Endometrium (tissue), 2 donors: ENCODE results near the gene TSPAN32.
A peak's percentile ranks its signal among the peaks of the same experiment; 100 is the strongest.
"Not testable (repeated sequence)": the region's sequence is repeated elsewhere in the genome, so short reads cannot be mapped to it uniquely, and the experiment has no call there.

ENCODE experiments used
- FAIRE-seq: peaks from 2 replicates; lab custom pipeline; 2012; peaks lifted over from hg19 to GRCh38; lab: Jason Lieb, UNC
- donor health status: control.
- donor health status: control.

The TSPAN32 gene

DNA sequence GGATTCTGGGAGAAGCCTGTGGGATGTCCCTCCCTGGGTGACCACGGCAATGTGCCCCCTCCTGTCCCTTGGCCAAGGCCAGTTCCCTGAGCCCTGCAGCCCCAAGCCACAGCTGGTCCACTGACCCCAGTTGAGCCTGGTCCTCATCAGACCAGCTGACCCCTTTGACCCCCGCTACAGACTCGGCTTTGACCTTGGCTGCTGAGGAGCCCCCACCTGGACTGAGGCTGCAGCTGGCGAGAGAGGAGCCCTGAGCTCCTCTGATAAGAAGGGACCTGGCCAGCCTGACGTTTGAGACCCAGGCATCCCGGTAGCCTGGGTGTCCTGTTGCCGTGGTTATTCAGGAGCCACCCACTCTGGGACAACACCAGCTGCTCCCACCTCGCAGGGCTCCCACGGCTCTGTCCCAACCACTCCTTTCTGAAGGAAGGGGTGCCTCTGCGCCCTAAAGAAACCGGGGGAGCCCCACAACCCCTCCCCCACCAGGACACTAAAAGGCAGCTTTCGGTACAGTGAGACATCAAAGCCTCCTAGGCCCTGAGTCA, 34.4 kb upstream of the TSPAN32 start:
- FAIRE-seq: no peak

DNA sequence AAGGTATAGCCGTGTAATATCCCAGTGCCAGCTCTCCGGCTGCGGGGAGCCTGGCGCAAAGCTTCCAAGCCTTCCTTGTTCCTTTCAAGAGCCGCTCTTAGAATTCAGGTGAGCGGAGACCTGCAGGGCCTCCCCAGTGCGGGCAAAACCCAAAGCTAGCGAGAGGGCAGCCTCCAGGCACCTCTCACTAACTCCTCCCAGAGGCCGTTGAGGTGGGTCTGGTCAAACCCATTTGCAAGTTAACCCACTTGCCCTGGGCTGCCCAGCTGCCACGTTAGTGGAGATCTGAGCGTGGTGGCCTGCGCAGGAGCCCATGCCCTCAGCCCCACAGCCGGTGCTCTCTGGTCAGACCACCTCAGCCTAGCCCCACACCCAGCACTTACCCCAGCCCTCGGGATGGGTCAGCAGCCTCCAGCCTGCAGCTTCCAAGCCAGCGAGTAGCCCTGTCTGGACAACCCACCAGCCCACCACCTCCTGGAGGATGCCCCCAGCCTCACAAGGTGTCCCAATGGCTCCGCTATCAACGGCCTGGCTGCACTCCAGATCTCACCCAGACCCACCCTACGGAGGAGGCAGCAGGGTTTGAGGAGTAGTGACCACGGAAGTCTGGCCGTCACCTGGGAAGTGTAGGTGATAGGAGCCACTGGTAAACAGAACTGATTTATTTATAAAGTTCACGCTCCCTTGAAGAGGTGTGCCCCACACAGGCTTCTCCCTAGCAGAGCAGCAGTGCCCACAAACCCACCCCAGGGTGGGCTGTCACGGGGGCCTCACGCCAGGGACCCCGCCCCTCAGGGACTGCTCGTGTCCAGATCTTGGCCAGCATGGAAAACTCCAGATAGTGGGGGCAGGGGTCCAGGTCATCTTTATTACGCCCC, 33.7 kb upstream of the TSPAN32 start:
- FAIRE-seq: no peak

DNA sequence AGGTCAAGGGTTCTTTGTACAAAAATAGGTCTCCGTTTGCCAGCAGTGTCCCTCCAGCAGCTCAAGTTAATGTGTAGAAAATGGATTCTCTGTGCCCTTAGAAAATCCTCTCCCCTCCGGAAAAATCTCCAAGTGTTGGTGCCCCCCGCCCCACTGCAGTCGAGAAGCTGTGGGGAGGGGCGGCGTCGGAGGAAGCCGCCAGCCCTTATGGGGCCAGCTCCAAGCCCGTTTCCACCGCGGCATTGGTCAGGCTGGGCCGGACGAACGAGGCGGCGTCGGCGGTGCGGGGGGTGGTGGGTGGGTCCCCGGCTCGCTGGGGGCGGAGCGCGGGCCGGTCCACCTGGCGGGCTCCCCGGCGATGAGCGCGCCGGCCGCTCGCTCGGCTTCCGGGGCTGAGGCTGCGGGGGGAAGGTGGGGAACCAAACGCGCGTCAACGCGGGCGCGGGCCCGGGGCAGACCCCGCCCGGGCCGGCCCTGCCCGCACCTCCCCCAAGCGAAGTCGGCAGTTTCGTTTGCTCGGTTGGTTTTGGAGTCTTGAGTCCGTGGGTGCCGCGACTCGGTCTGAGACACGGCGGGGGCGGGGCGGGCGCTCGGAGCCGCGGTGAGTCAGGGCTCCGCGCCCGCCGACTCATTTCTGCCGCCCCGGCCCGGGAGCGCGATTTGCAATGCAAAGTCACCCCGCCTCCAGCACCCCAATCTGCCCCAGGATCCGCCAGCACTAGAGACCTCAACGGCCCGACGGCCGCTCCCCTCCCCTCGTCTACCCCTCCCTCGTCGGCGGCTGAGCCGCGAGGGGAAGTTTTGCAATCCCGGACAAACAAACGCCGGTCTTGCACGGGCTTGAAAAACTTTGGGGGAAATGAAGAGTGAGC, 32.8 kb upstream of the TSPAN32 start:
- FAIRE-seq: no peak

DNA sequence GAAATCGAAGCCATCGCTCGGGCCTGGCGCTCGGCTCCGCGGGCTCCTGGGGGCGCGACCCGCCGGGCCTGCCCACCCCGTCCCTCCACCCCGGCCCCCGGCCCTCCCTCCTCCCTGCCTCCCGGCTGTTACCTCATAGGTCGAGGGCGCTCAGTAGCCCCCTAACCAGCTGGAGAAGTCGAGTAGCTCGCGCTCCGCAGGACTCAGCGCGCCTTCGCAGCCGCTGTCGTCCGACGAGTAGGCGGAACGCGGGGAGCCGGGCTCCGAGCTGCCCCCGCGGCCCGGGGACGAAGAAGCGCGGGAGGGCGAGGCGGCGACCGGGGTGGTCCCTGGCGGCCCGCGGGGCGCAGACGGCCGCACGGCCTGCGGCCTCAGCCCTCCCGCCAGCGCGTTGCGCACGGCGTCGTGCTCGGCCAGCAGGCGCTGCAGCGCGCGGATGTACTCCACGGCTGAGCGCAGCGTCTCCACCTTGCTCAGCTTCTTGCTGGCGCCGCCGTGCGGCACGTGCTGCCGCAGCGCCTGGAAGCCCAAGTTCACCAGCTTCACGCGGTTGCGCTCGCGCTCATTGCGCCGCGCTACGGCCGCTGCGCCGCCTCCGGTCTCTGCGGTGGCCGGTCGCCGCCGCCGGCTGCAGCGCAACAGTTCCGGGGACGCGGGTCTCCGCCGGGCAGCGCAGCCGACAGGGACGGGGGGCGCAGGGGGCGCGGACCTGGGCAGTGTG, 32.1 kb upstream of the TSPAN32 start:
- no peak for FAIRE-seq

DNA sequence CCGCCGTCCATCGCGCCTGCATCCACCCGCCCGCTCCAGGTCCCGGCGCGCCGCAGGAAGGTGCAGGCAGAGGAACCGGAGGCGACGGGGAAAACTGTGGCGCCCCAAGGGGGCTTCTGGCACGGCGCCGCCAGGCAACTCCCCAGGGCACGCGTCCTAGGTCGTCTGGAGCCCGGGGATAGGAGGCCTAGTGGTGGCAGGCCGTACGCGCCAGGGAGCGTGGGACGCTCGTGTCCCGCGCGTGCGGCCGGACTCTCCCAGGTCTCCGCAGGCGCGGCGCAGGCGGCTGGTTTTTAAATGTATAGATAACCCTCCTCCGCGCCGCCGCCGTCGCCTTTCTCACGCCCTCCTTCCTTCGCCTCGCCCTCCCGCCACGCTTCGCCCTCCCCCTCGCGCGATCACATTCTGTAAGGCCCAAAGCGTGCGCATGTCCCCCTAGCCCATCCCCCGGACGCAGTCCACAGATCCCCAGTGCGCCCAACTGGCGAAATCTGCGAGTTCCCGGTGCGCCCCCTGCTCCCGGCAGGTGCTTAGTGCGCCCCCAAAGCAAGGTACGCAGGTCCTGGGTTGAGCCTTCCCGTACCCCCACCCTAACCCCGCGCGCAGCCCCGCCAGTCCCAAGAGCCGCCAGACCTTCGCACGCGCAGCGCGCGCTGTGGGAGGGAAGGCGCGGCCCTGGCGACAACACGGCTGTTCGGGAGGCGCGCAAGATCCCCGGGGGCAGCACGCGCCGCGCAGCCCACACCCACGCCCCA, 31.3 kb upstream of the TSPAN32 start, which contains the start of gene ASCL2:
ASCL2 (minus strand) TSS at position 267 of the 755 bp plus-strand sequence; CDS start at position 11, 256 bp downstream.
- no peak for FAIRE-seq

DNA sequence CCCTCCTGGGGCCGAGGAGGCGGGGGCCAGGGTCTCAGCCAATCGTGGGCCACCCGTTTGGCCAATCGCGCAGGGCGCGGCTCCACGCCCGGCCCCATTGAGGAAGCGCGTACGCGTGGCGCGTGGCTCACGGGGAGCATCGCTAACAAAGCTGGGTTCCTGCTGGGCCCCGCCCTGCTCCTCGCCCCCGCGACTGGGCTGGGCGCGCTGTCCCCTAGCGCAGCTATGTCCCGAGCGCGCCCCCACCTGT, 30.8 kb upstream of the TSPAN32 start:
- no peak for FAIRE-seq

DNA sequence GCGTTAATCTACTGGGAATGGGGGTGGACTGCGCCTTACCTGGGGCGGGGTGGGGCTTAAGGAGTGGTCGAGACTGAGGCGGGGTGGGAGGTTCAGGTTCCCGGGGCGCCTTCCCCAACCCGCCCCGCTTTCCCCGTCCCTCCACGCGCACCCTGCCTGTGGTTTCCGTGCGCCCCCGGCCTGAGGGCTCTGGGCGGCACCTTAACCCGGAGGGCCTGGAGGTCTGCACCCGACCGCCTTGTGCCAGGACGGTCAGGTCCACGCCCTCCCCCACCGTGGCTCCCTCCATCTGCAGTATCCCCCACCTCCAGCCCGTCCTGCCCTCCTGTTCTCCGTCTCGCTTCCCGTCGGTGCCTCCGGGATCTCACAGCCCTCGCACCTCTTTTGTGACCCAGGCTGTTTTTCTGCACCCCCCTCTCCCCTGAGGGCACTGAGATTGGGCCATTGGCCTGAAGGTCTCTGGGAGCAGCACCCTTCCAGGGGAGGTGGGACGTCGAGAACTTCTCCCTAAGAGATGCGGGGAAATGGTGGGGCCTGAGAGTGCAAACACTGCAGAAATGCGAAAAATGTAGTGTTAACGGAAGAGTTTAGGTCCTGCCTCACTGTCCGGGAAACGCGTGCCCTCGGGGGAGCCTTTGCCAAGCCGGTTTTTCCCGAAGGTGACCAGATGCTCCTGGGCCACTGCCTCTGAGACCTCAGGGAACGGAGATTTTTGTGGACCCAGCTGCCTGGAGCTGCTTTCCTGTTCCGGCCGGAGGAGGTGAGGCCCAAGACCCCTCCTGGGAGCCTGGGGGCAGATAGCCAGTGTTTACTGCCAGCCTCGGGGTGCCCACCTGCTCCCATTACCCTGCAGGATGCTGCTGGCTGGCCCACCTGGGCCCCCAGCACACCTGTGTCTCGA, 30.2 kb upstream of the TSPAN32 start:
- no peak for FAIRE-seq

DNA sequence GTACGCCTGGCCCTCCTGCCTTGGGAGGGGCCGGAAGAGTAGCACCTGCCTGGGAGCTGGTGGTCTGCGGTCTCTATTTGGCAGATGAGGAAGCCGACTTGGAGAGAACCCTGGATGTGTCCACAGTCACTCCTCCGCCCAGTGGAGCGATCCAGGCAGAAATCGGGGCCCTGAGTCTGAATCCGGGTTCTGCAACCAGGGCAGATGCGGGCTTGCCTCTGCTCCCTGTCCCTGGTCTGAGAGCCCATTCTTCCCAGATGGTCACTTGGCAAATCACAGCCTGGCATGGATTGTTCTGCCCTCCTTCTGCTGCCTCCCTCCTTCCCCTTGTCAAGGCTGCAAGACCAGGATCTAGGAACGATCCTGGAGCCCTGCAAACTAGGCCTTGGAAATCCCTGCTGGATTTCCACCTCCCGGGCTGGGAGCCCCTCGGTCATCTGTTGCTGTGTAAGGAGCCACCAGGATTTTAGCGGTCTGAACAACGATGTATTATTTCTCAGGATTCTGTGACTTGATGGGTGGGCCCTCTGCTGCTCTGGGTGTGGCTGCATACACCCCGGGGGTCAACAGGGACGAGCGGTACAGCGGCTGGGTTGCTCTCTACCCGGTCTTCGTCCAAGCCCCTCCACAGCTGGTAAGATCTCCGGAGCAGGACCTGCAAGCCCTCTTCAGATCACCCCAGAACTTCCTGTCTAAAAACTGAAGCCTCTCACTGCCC, 29.4 kb upstream of the TSPAN32 start:
- no peak for FAIRE-seq

DNA sequence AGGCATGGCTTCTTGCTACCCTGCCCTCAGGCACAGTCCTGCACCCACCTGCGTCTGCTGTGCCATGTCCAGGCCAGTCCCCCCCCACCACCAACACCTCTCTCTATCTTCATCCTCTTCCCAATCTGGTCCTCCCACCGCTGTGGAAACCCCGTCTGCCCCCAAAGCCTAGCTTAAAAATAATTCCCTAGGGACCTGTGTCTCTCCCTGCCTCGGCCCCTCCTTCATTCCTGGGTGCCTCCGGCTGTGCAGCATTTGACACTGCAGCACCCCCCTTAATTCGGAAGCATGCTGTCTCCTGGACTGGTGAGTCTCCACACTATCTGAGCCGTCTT, 28.9 kb upstream of the TSPAN32 start:
- FAIRE-seq: no peak

DNA sequence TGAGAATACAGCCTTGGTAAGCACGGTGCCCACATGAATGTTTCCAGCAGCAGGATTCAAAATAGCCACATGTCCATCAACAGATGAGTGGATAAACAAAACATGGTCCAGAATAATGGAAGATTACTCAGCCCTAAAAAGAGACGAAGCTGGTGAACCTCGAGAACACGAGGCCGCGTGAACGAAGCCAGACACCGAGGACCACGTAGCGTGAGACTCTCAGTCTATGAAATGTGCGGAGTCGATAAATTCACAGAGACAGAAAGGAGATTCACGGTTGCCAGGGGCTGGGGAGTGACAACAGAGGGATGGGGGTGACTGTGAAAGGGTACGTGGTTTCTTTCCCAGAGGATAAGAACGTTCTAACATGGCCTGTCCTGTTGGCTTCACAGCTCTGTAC, 28.5 kb upstream of the TSPAN32 start:
- no peak for FAIRE-seq

DNA sequence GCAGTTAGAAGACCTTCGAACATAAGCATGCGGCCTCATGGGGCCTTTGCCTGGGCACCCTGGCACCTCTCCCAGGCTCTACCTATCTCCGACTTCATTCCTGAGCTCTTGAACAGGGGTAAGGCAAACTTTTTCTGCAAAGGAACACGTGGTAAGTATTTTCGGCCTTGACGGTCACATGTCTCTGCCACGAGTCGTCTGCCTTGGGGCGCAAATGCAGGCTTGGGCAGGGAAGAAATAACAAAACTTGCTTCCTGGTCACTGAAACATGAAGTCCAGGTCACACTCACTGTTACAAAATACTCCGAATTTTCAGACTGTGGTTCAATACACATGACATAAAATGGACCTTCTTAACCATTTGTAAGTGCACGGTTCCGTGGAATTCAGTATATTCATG, 28.0 kb upstream of the TSPAN32 start:
- no peak for FAIRE-seq

DNA sequence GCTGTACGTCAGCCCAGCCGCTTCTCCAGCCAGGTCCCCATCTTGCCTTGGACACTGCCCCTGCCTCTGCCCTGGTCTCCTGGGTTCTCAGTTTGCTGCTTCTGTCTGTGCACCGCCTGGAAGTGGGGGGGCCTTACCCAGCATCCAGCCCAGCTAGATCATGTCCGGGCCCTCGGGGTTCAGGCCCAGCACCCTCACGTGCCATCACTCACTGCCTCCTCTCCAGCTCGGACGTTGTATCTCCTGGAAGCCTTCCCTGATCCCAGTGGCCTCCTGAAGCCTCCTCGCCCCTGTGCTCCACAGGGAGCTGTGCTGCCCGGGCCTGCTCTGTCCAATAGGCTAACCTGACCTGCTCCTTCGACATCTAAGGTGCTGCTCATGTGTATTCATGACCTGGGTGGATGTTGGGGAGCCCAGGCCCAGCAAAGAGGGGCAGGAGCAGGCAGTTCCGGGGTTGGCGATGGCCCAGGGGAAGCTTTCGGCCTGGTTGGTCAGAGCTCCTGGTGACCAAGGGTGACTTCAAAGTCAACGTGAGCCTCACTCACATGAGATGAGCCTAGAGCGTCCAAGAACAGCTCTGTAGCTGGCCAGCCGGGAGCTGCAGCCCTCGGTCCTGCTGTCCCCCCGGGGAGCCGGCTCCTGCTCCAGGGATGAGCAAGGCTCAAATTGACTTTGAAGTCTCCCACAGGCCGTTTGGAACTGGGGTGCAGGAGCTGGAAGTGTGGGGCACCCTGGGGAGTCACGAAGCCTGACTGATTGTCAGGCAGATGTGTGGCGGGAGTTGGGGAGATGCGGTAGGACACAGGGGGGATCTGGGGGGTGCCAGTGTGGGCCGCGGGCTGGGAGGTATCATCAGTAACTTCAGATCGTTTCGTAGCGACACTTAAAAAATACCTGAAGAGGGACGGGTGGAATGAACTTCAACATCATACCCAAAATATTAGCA, 26.2 kb upstream of the TSPAN32 start:
- FAIRE-seq: no peak

DNA sequence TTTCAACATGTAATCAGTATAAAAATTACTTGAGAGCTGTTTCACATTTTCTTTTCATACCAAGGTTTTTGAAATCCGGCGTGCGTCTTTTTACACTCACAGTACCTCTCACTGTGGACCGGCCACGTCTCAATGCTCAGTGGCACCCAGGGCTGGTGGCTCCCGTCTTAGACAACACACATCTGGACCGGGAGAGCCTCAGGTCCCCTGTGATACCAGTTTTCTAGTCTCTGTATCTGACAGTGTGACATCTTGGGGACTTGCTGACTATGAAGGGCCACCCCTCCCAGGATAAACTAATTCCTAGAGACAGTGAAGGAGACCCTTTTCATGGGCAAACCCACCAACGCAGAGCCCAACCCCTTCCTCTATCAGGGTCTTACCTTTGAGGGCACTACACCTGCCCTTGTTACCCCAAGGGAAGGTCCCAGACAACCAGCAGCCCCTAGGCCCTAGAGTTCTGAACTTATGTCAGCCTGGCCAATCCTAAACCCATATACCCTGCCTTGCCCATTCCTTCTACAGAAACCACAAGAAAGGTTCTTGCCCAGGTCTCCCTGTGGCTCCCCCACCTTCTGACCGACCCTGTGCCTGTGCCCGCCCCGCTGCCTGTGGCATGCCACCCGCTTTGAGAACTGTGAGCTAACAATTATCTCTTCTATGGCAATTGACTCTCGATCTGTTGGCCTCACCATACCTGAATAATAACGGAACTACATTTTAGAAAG, 25.4 kb upstream of the TSPAN32 start:
- no peak for FAIRE-seq

DNA sequence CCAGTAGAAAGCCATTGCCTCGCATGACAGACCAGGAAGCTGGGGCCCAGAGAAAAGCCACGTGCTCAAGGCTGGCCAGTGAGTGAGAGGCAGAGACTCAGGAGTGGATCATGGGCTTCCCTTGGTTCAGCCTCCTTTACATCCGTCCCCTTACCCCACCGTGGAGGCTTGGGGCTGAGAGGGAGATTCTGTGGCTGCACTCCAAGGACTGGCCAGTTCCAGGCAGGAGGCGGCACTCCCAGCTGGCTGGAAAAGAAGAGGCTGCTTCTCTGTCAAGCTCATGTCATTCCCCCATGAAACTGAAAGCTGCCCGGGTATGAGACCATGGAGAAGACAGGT, 24.8 kb upstream of the TSPAN32 start:
- FAIRE-seq: no peak

DNA sequence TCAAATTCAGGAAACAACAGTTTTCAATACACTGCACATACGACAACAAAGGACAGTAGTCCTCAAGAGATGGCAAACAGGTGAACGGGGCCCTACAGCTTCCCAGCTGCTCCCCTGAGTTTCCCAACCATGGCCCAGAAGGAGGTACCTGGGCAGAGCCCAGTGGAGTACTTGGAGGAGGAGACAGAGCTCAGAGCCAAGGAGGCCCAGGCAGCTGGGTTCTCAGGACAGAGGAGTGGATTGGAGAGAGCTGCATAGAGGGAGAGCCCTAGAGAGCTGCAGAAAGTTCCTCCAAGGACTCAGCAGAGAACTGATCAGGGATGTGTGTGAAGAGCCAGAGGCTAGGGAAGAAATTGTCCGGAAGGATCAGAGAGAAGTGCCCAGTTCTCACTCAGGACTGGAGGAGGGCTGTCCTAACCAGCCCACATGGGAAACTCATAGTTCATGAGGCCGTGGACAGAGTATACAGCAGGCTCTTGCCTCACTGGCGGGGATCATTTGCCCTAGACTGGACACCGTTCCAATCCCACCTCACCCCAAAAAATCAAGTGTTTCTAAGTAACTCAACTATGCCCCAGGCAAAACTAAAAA, 23.8 kb upstream of the TSPAN32 start:
- no peak for FAIRE-seq

DNA sequence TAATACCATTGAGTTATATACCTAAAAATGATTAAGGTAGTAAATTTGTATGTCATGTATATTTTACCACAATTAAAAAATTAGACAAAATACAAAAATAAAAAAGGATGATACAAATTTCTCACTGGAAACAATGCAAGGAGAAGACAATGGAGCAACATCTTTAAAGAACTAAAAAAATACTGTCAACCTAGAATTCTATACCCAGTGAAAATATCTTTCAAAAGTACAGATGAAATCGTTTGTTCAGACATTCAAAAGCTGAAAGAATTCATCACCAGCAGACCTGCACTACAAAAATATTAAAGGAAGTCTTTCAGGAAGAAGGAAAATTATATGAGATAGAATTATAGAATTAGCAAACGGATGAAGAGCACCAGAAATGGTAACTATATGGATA, 21.6 kb upstream of the TSPAN32 start:
- FAIRE-seq: peak; percentile 8

DNA sequence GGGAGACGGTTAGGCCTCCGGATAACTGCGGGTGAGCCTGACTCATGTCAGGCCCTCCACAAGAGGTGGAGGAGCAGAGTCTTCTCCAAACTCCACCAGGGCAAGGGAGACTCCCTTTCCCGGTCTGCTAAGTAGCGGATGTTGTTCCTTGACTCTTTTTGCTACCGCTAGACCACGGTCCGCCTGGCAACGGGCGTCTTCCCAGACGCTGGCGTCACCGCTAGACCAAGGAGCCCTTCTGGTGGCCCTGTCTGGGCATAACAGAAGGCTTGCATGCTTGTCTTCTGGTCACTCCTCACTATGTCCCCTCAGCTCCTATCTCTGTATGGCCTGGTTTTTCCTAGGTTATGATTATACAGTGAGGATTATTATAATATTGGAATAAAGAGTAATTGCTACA, 15.5 kb upstream of the TSPAN32 start:
- FAIRE-seq: not testable (repeated sequence)

DNA sequence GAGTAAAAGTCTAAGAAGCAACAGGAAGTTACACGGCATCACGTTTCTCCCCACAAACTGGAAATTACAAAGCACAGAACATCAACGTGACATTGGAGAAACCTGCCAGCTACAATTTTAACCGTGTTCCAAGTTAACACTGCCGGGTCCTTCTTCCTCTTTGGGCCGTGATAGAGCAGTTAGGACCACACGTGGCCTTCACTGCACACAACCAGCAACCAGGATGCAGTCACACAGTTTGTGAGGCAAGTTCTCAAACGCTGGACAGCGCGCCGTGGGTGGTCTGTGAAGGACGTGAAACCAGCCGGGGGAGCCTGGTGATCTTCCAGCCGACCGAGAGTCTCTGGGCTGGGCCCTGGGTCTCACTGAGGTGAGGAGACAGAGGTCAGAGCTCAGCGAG, 14.7 kb upstream of the TSPAN32 start:
- peak; percentile 54 for FAIRE-seq
